ENCODE data around the gene ADGRG7. TPM values are rescaled to one million over a fixed set of nuclear protein-coding genes. Genes with fewer than 3 reads are reported as not detected.

Gene ADGRG7, protein sequence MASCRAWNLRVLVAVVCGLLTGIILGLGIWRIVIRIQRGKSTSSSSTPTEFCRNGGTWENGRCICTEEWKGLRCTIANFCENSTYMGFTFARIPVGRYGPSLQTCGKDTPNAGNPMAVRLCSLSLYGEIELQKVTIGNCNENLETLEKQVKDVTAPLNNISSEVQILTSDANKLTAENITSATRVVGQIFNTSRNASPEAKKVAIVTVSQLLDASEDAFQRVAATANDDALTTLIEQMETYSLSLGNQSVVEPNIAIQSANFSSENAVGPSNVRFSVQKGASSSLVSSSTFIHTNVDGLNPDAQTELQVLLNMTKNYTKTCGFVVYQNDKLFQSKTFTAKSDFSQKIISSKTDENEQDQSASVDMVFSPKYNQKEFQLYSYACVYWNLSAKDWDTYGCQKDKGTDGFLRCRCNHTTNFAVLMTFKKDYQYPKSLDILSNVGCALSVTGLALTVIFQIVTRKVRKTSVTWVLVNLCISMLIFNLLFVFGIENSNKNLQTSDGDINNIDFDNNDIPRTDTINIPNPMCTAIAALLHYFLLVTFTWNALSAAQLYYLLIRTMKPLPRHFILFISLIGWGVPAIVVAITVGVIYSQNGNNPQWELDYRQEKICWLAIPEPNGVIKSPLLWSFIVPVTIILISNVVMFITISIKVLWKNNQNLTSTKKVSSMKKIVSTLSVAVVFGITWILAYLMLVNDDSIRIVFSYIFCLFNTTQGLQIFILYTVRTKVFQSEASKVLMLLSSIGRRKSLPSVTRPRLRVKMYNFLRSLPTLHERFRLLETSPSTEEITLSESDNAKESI
- not detected for total RNA-seq

DNA sequence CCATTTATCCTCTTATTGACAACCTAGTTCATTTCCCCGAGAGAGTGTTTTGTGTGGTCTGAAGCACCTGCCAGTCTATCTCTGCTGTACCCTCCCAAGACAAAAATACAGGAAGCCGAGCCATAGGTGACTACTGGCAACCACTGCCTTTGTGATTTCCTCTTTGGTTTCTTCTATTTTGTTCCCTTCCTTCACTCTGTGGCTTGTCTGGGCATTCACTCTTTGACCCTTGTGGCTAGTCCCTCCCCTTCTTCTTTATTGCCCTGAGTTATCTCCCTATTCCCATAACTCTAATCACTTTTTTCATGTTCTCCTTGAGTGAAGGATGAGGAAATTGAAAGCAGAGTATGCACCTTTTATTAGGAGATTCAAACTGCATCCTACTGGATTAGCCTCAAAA is at the start of gene ADGRG7:
Gene ADGRG7 (plus strand): TSS at position 297 of the 400 bp plus-strand sequence. CDS start 256 bp downstream, outside the sequence.
- Histone ChIP-seq H3K27me3 (ENCODE audit: control insufficient read depth in 3 of 3, insufficient read depth in 3 of 3, low read length in 3 of 3) (peaks cover 0 to 8% (median 7%) of the 10 kb centered on the region in 3 donors), H3K4me3 (ENCODE audit: low read length in 3 of 3) (no peak within 1 kb of the TSS), H3K9ac (ENCODE audit: low read depth in 1 of 3, low read length in 3 of 3) (no peak within 1 kb of the TSS), H3K27ac (ENCODE audit: low read depth, low read length) (no peak within 1 kb of the TSS), H3K36me3 (ENCODE audit: control insufficient read depth in 3 of 3, insufficient read depth in 3 of 3, low read length in 3 of 3) (no peaks in the 10 kb centered on the region), H3K9me3 (ENCODE audit: control insufficient read depth in 3 of 3, low read length in 3 of 3) (no peaks in the 10 kb centered on the region), H3K4me1 (ENCODE audit: control insufficient read depth in 3 of 3, insufficient read depth in 3 of 3, low read length in 3 of 3) (no peaks in the 10 kb centered on the region)

DNA sequence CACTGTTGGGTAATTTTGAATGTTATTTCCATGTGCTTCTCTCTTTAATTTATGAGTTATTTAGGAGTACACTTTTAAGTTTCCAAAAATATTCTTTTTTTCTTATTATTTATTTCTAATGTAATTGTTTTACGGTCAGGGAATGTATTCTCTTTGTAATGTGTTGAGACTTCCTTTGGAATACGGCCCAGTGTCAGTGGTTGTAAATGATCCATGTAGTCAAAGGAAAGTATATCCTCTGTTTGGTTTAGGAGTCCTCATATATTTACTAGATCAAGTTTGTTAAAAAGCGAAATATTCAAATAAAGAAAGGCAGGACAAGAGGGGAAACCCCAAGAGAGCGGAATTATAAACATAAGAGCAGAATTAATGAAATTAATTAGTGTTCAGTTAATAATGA is 49.0 kb upstream of the ADGRG7 start:
- no peak overlapping the region for H3K27ac ChIP-seq (ENCODE audit: low read depth, low read length)
- H3K36me3 ChIP-seq (ENCODE audit: control insufficient read depth in 3 of 3, insufficient read depth in 3 of 3, low read length in 3 of 3): no peaks in the 10 kb centered on the region
- H3K4me3 ChIP-seq (ENCODE audit: low read length in 3 of 3): no peak overlapping the region
- H3K9me3 ChIP-seq (ENCODE audit: control insufficient read depth in 3 of 3, low read length in 3 of 3): no peaks in the 10 kb centered on the region
- no peak overlapping the region for H3K9ac ChIP-seq (ENCODE audit: low read depth in 1 of 3, low read length in 3 of 3)
- H3K27me3 ChIP-seq (ENCODE audit: control insufficient read depth in 3 of 3, insufficient read depth in 3 of 3, low read length in 3 of 3): no peaks in the 10 kb centered on the region
- no peaks in the 10 kb centered on the region for H3K4me1 ChIP-seq (ENCODE audit: control insufficient read depth in 3 of 3, insufficient read depth in 3 of 3, low read length in 3 of 3)

DNA sequence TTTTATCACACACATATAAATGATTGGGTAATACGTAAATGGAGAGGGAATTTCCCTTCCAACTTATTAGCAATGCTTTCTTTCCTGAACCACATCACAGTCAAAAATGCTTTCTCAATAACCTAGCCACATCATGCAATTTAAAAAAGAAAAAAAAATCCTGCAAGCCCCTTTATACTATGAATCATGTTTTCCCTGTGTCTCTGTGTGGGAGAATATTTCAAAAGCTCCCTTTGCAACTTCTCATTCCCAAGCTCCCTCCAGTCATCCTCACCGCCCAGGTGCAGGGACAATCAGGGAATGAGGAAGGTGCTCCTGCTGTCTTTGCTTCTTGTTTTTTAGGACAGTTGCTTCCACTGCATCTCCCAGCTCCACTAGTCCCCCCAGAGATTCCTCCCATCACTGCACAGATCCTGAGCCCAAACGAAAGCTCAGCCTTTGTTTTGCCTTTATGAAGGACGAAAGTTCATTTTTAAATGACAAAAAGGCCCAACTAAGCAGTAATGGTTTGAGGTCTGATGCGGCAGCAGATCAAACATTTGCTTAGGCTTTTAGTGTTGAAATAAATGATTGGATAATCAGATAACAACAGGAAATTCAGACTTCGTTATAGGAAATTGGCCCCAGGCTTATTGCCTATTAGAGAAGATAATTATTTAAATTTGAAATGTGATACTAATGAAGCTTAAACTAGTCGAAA is 47.8 kb upstream of the ADGRG7 start:
- Histone ChIP-seq H3K9me3 (ENCODE audit: control insufficient read depth in 3 of 3, low read length in 3 of 3) (no peaks in the 10 kb centered on the region), H3K27ac (ENCODE audit: low read depth, low read length) (no peak overlapping the region), H3K9ac (ENCODE audit: low read depth in 1 of 3, low read length in 3 of 3) (no peak overlapping the region), H3K27me3 (ENCODE audit: control insufficient read depth in 3 of 3, insufficient read depth in 3 of 3, low read length in 3 of 3) (no peaks in the 10 kb centered on the region), H3K4me1 (ENCODE audit: control insufficient read depth in 3 of 3, insufficient read depth in 3 of 3, low read length in 3 of 3) (no peaks in the 10 kb centered on the region), H3K36me3 (ENCODE audit: control insufficient read depth in 3 of 3, insufficient read depth in 3 of 3, low read length in 3 of 3) (no peaks in the 10 kb centered on the region), H3K4me3 (ENCODE audit: low read length in 3 of 3) (no peak overlapping the region)

DNA sequence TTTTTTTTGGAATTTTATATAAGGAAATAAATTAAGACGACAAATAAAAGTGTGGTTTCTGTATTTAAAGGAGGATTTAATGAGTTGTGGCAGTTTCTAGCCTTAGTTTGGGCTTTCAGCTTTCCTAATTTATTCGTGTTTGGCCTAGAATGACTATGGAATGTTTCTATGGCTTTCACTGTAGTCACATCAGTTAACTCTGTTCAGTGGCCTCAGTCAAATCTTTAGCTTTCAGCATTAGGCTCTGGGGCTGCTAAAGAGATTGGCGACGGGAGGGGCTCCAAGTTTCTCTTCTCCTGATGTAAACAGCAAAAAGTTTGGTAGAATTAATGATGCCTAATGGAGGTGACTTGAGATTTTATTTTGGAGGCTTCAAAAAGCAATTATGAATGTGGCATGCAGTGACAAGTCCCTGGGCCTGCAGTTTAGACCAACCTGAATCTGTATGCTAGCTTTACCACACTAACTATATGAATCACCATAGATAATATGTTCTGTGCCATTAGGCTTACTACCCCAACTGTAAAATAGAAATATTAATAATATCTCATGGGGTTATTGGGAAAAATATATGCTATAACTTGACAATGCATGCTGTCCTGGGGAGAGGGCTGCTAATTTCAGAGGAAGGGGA is 47.1 kb upstream of the ADGRG7 start:
- H3K9ac ChIP-seq (ENCODE audit: low read depth in 1 of 3, low read length in 3 of 3): no peak overlapping the region

DNA sequence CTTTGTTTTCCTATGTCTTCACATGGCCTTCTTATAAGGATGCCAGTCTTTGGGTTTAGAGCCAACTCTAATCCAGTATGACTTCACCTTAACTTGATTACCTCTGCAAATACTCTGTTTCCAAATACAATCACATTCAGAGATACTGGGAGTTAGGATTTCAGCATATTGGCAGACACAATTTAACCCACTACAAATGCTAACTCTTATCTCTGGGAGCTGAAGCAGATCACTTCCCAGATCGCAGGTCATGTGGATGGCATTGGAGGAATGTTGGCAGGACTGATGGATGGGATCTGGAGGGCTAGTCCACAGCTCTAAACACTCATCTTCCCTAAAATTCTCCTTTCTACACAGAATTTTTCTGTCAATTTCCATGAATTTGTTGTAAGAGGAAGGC is 46.2 kb upstream of the ADGRG7 start:
- no peak overlapping the region for H3K9ac ChIP-seq (ENCODE audit: low read depth in 1 of 3, low read length in 3 of 3)
- no peak overlapping the region for H3K4me3 ChIP-seq (ENCODE audit: low read length in 3 of 3)
- no peak overlapping the region for H3K27ac ChIP-seq (ENCODE audit: low read depth, low read length)
- no peaks in the 10 kb centered on the region for H3K27me3 ChIP-seq (ENCODE audit: control insufficient read depth in 3 of 3, insufficient read depth in 3 of 3, low read length in 3 of 3)
- H3K9me3 ChIP-seq (ENCODE audit: control insufficient read depth in 3 of 3, low read length in 3 of 3): no peaks in the 10 kb centered on the region
- no peaks in the 10 kb centered on the region for H3K4me1 ChIP-seq (ENCODE audit: control insufficient read depth in 3 of 3, insufficient read depth in 3 of 3, low read length in 3 of 3)
- no peaks in the 10 kb centered on the region for H3K36me3 ChIP-seq (ENCODE audit: control insufficient read depth in 3 of 3, insufficient read depth in 3 of 3, low read length in 3 of 3)

More for the DNA sequence above, 47.1 kb upstream of the ADGRG7 start:
- Histone ChIP-seq H3K9me3 (ENCODE audit: control insufficient read depth in 3 of 3, low read length in 3 of 3) (no peaks in the 10 kb centered on the region), H3K4me1 (ENCODE audit: control insufficient read depth in 3 of 3, insufficient read depth in 3 of 3, low read length in 3 of 3) (no peaks in the 10 kb centered on the region), H3K36me3 (ENCODE audit: control insufficient read depth in 3 of 3, insufficient read depth in 3 of 3, low read length in 3 of 3) (no peaks in the 10 kb centered on the region), H3K27me3 (ENCODE audit: control insufficient read depth in 3 of 3, insufficient read depth in 3 of 3, low read length in 3 of 3) (no peaks in the 10 kb centered on the region), H3K4me3 (ENCODE audit: low read length in 3 of 3) (no peak overlapping the region), H3K27ac (ENCODE audit: low read depth, low read length) (no peak overlapping the region)

DNA sequence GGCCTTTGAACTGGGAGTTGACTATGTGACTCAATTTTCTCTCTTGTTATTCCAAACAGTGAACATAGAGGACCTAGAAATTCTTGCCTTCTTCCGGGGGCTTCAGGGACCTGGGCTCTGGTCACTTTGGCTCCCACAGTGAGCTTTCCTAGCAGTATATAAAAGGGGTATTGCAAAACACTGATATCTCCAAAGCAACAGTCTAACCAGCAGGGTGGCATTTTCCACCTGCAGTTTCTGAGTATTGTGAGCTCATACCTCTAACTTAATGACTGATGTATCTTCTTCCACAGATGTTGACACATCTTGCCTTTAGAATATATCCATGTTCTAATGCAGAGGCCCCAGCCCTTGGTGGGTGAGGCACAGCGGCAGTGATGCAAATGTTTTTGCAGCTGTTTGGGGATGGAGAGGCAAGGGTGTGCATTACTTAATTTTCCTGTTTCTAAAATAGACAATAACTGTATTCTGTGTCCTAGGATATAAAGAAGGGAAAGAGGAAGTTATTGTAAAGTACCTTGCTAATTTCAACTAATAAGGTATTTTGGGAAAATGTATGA is 45.7 kb upstream of the ADGRG7 start:
- no peak overlapping the region for H3K4me3 ChIP-seq (ENCODE audit: low read length in 3 of 3)
- no peaks in the 10 kb centered on the region for H3K27me3 ChIP-seq (ENCODE audit: control insufficient read depth in 3 of 3, insufficient read depth in 3 of 3, low read length in 3 of 3)
- H3K9ac ChIP-seq (ENCODE audit: low read depth in 1 of 3, low read length in 3 of 3): no peak overlapping the region
- no peaks in the 10 kb centered on the region for H3K9me3 ChIP-seq (ENCODE audit: control insufficient read depth in 3 of 3, low read length in 3 of 3)
- no peak overlapping the region for H3K27ac ChIP-seq (ENCODE audit: low read depth, low read length)
- H3K4me1 ChIP-seq (ENCODE audit: control insufficient read depth in 3 of 3, insufficient read depth in 3 of 3, low read length in 3 of 3): no peaks in the 10 kb centered on the region
- H3K36me3 ChIP-seq (ENCODE audit: control insufficient read depth in 3 of 3, insufficient read depth in 3 of 3, low read length in 3 of 3): no peaks in the 10 kb centered on the region

DNA sequence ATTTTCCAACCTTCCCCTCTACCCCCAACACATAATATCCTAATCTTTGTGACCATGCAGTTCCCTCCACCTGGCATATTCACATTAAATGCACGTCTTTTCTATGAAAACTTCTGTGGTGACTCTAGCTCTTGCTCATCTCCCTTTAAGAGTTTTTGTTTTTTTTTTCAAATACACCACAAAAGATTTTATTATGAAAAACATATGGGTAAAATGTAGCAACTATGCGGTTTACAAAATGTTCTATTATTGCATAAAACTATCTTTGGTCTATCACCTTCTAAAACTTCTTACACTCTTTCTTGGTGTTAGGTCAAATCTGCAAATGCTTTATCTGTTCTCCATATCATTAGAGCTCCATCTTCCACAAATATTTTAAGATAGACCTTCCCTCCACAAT is 38.6 kb upstream of the ADGRG7 start:
- no peak overlapping the region for H3K4me3 ChIP-seq (ENCODE audit: low read length in 3 of 3)
- H3K36me3 ChIP-seq (ENCODE audit: control insufficient read depth in 3 of 3, insufficient read depth in 3 of 3, low read length in 3 of 3): no peaks in the 10 kb centered on the region
- no peak overlapping the region for H3K9ac ChIP-seq (ENCODE audit: low read depth in 1 of 3, low read length in 3 of 3)
- H3K4me1 ChIP-seq (ENCODE audit: control insufficient read depth in 3 of 3, insufficient read depth in 3 of 3, low read length in 3 of 3): no peaks in the 10 kb centered on the region
- no peak overlapping the region for H3K27ac ChIP-seq (ENCODE audit: low read depth, low read length)
- H3K9me3 ChIP-seq (ENCODE audit: control insufficient read depth in 3 of 3, low read length in 3 of 3): no peaks in the 10 kb centered on the region
- no peaks in the 10 kb centered on the region for H3K27me3 ChIP-seq (ENCODE audit: control insufficient read depth in 3 of 3, insufficient read depth in 3 of 3, low read length in 3 of 3)

DNA sequence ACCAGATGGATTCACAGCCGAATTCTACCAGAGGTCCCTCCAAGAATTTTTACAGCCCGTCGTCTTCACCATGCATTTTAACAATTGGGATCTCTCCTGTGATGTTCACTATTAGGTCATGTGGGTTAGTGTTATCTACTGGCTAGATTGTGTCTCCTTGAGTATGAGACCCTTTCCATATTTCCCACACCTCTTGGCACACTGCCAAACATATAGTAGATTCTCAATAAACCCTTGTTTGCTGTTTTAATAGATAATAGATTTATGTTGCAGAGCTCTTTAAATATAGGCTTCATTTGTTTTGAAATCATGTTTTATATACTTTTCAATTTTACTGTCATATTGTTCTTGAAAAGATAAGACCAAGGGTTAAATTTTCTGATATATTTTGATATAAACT is 34.9 kb upstream of the ADGRG7 start:
- Histone ChIP-seq H3K9ac (ENCODE audit: low read depth in 1 of 3, low read length in 3 of 3) (no peak overlapping the region), H3K36me3 (ENCODE audit: control insufficient read depth in 3 of 3, insufficient read depth in 3 of 3, low read length in 3 of 3) (no peaks in the 10 kb centered on the region), H3K27ac (ENCODE audit: low read depth, low read length) (no peak overlapping the region), H3K4me1 (ENCODE audit: control insufficient read depth in 3 of 3, insufficient read depth in 3 of 3, low read length in 3 of 3) (no peaks in the 10 kb centered on the region), H3K27me3 (ENCODE audit: control insufficient read depth in 3 of 3, insufficient read depth in 3 of 3, low read length in 3 of 3) (no peaks in the 10 kb centered on the region), H3K9me3 (ENCODE audit: control insufficient read depth in 3 of 3, low read length in 3 of 3) (no peaks in the 10 kb centered on the region), H3K4me3 (ENCODE audit: low read length in 3 of 3) (no peak overlapping the region)

DNA sequence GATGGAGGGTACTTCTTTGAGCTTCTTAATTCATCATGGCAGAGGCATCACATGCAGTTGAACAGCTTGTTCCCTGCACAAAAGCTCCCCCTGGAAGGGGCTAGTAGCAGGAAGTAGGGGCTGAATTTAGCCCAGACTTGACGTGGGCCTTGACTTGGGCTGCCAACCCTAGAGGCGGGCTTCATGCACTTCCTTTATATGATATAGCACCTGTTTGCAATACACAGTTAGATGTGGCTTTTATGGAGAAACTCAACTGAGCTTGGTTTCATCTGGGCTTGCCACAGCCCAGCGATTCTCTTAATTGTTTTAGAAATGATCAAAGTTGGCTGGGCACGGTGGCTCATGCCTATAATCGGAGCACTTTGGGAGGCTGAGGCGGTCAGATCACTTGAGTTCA is 33.7 kb upstream of the ADGRG7 start:
- Histone ChIP-seq H3K4me1 (ENCODE audit: control insufficient read depth in 3 of 3, insufficient read depth in 3 of 3, low read length in 3 of 3) (no peaks in the 10 kb centered on the region), H3K9me3 (ENCODE audit: control insufficient read depth in 3 of 3, low read length in 3 of 3) (no peaks in the 10 kb centered on the region), H3K9ac (ENCODE audit: low read depth in 1 of 3, low read length in 3 of 3) (no peak overlapping the region), H3K27ac (ENCODE audit: low read depth, low read length) (no peak overlapping the region), H3K36me3 (ENCODE audit: control insufficient read depth in 3 of 3, insufficient read depth in 3 of 3, low read length in 3 of 3) (no peaks in the 10 kb centered on the region), H3K4me3 (ENCODE audit: low read length in 3 of 3) (no peak overlapping the region), H3K27me3 (ENCODE audit: control insufficient read depth in 3 of 3, insufficient read depth in 3 of 3, low read length in 3 of 3) (no peaks in the 10 kb centered on the region)
